Coronary artery (tissue), 2 donors: Measurements from ENCODE around the gene DMGDH.
A peak's percentile ranks its signal among the peaks of the same experiment; 100 is the strongest.
"Not testable (repeated sequence)": the region's sequence is repeated elsewhere in the genome, so short reads cannot be mapped to it uniquely, and the experiment has no call there.

Source experiments
- DNase-seq: peaks from one replicate; pipeline ENCODE4 v3.0.0-alpha.2; 2017; ENCODE audit warnings: low spot score
- H3K27ac ChIP-seq, 2 donors: fragments of 200-600 bp; sonication (generic); one replicate each; pipeline ENCODE4 v1.5.1; 2016 to 2019
- H3K4me3 ChIP-seq: fragments of 200-600 bp; sonication (generic); 2 replicates; pipeline ENCODE4 v1.5.1; 2016; ENCODE audit warnings: mild to moderate bottlenecking, moderate library complexity
- TF ChIP-seq, protein P1 (sequence below): fragments of 200-600 bp; sonication (generic); IDR thresholded peaks from one replicate; pipeline ENCODE4 v1.5.1; 2019; ENCODE audit warnings: antibody characterized with exemption

The DMGDH gene

DNA sequence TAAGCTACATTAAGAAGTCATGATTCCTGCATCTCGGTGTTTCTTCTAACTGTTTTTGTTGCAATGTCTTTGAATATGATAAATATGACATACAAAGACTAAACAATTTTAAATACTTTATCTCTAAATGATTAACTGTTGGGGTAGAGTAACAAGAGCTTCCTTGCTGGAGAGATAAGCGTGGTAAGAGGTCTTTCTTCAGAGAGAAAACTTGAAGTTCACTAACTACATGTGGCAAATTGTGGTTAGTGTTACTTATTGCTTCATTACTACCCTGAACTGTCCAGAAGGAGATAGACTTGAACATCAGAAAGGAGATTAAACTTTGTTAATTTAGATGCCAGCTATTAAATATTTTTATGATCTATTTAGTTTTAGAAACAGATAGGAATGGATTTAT is 77.3 kb downstream of the DMGDH start:
- TF ChIP-seq, protein P1, sequence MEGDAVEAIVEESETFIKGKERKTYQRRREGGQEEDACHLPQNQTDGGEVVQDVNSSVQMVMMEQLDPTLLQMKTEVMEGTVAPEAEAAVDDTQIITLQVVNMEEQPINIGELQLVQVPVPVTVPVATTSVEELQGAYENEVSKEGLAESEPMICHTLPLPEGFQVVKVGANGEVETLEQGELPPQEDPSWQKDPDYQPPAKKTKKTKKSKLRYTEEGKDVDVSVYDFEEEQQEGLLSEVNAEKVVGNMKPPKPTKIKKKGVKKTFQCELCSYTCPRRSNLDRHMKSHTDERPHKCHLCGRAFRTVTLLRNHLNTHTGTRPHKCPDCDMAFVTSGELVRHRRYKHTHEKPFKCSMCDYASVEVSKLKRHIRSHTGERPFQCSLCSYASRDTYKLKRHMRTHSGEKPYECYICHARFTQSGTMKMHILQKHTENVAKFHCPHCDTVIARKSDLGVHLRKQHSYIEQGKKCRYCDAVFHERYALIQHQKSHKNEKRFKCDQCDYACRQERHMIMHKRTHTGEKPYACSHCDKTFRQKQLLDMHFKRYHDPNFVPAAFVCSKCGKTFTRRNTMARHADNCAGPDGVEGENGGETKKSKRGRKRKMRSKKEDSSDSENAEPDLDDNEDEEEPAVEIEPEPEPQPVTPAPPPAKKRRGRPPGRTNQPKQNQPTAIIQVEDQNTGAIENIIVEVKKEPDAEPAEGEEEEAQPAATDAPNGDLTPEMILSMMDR = no peak
- no peak for DNase-seq
- Histone ChIP-seq H3K4me3 (no peak overlapping the region), H3K27ac (no peak overlapping the region)

DNA sequence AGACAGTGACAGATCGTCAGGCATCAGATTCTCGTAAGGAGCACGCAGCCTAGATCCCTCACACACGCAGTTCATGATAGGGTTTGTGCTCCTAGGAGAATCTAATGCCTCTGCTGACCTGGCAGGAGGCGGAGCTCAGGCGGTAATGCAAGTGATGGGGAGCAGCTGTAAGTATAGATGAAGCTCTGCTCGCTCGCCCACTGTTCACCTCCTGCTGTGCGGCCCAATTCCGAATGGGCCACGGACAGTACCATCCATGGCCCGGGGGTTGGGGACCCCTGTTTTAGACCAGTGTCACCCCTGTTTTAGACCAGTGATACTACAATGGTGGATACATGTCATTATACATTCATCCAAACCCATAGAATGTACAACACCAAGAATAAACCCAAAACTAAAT is 80.4 kb downstream of the DMGDH start:
- no peak for DNase-seq
- TF ChIP-seq, protein P1 = no peak
- H3K4me3 ChIP-seq = no peak overlapping the region
- H3K27ac ChIP-seq = no peak overlapping the region

DNA sequence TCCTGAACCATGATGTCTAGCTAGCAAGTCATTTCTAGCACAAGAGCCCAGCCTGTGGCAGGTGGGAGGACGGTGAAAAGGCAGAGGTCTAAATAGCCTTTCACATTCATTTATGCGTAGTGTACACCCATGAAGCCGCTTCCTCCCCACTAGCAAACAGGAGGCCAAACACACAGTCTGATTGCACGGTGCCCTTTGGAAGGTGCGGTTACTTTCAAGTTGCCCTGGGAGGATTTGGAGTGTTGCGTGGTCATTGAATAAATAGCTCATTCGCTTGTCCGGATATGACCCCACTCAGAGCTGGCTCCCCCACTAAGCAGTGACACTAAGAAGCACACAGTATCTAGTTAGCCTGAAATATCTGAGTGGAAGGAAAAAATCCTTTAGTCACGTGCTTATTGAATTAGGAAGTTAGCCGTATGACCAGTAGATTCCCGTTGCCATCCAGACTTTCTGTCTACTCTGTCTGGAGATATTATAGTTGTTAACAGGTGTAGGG is 83.7 kb downstream of the DMGDH start:
- peak overlapping the region; percentile 95 for H3K4me3 ChIP-seq
- peak overlapping the region; percentile 98 to 99 for H3K27ac ChIP-seq
- TF ChIP-seq, protein P1 = no peak
- DNase-seq = no peak

DNA sequence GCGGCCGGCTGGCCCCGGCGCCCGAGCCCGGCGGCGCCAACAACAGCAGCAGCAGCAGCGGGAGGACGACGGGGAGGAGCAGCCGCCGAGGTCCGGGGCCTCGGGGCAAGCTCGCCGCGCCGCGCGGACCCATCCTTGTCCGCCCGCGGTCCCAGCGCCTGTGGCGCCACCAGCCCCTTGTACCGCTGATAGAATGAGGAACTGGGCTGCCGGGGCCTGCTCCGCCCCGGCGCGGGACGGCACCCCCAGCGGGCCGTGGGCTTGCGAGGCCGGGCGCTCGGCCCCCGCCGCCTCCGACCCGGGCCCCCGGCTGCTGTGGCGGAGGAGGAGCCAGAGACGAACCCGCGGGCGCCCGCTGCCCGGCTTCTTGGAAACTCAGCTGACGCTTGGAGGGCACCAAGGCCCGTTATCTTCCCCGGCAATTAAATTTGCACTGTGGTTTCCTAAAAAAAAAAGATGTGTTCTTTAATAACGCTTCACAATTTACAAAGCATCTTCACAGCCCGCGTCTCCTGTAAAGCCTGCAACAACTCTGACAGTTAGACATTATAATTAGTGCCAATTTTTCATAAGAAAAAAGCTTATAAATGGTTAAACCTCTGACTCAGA is 84.3 kb downstream of the DMGDH start, which contains the start of gene ARSB:
Gene ARSB (minus strand): TSS at position 195 of the 609 bp plus-strand sequence. CDS start 62 bp downstream, at position 133.
- Histone ChIP-seq H3K4me3 (peak within 1 kb of the TSS; percentile 95), H3K27ac (peak within 1 kb of the TSS; percentile 98 to 99)
- TF ChIP-seq, protein P1 = no peak
- peak; percentile 78 for DNase-seq

DNA sequence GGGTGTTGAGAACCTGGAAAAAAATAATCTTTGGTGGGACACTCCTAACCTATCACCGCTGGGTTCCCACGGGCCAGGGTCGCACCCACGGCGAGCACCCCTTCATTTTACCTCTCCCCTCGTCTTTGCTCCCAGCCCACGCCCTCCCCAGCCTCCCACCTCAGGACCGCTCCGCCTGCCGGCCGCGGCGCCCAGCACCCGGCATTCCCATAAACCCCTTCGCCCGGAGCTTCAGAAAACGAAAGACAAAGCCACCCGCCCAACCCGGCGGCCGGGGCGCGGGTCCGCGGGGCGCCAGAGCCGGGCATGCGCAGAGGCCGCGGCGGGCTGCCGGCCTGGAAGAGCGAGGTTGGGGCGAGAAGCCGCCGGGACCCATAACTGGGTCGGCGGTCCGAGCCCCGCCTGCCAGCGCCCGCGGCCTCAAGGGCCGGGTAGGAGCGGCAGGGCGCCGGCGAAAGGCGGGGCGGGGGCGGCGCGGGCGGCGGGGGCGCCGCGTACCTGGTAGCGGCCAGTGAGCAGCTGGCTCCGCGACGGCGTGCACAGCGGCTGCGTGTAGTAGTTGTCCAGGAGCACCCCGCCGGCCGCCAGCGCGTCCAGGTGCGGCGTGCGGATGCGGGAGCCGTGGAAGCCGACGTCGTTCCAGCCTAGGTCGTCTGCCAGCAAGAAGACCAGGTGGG is 84.9 kb downstream of the DMGDH start:
- TF ChIP-seq, protein P1 = no peak
- DNase-seq = peak; percentile 89
- peak overlapping the region; percentile 98 to 99 for H3K27ac ChIP-seq
- H3K4me3 ChIP-seq = peak overlapping the region; percentile 95

DNA sequence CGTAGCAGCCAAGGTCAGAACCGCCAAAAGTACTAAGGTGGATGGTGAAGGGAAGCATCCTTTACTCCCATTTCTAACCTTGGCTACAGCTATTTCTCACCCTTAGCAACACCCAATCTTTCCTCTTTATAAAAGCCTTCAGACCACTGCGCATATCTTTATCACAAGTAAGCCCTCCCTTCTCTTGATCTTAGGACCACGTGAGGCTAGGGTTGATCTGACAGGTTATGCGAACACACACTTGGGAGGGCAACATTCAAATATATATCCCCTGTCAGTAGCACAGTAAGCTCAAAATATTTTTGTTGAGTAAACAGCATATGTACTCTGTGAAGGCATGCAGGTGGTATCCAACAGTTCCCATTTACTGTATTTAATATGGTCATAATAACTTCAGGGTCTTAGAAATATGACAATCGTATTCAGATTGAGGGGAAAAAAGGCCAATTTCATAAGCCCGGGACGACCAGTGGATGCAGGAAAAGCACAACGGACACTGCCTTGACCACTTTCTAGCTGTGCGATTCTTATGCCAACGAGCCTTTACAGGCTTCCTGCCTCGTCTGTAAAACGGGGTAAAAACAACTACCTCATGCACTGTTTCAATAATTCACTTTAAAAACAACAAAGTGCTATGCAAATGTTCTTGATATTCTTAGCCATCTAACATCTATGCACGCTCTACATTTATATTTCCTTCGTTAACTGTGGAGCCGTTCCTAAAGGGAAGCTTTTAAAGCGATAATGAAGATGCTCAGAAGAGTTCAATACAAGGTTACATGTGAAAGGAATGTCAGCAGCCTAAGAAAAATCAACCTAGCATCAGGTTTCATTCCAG is 85.7 kb downstream of the DMGDH start:
- TF ChIP-seq, protein P1 = no peak
- DNase-seq = no peak
- Histone ChIP-seq H3K27ac (peak overlapping the region; percentile 98 to 99), H3K4me3 (peak overlapping the region; percentile 95)

DNA sequence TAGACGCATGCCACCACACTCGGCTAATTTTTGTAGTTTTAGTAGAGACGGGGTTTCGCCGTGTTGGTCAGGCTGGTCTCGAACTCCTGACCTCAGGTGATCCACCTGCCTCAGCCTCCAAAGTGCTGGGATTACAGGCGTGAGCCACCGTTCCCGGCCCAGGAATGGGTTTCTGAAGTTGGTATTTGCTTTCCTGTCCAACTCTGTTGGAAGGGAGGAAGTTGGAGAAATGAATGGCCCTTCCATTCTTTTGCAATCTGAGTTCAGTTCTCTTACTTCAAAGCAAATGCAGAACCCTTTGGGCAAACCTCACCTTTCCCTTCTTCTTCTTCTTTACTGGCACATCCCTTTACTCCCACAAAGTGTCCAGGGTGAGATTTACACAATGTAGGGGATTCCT is 86.3 kb downstream of the DMGDH start:
- H3K27ac ChIP-seq = peak overlapping the region in 1 of 2 donors; percentile 99
- H3K4me3 ChIP-seq, DNase-seq: not testable (repeated sequence)
